K562 (cell line): ENCODE measurements around the gene KIF9. TPM values are rescaled to one million over a fixed set of nuclear protein-coding genes. Genes with fewer than 3 reads are reported as not detected.
A peak's percentile ranks its signal among the peaks of the same experiment; 100 is the strongest.

Experiments used
- C11orf30 ChIP-seq: fragments of 450-650 bp; IDR thresholded peaks from 2 replicates; pipeline ENCODE4 v1.6.1; 2016; ENCODE audit warnings: low read depth, mild to moderate bottlenecking
- FOXJ3 ChIP-seq: sonication (generic); formaldehyde crosslinking; IDR thresholded peaks from 2 replicates; pipeline ENCODE4 v1.4.0; 2020; ENCODE audit warnings: mild to moderate bottlenecking, missing genetic modification reagents
- SRF ChIP-seq, 2 experiments: fragments of 250-450, 450-650 bp in 1 of 2; sonication (Bioruptor Pico) in 1 of 2; sonication (generic) in 1 of 2; formaldehyde crosslinking; IDR thresholded peaks; 2 replicates each; pipeline versions ENCODE4 v1.5.0 to v1.5.1; 2020 to 2022; ENCODE audit warnings: mild to moderate bottlenecking in 1 of 2, missing genetic modification reagents in 1 of 2
- polyA plus RNA-seq, 8 experiments: library from polyadenylated mRNA; depleted of rRNA in 4 of 8; stranded (reverse) in 5 of 8; unstranded in 3 of 8; fragments of >200 nt; fragmentation: Nextera tagmentation in 2 of 8; fragmentation: Illumina TruSeq in 1 of 8; extraction: Ambion mirVana in 2 of 8; extraction: Trizol in 1 of 8; gene quantifications; 2 replicates each; pipeline versions ENCODE4 v1.2.1 to v1.2.3, GENCODE V29; 2011 to 2014; ENCODE audit warnings: inconsistent platforms in 1 of 8, missing spikeins in 1 of 8
- total RNA-seq, 7 experiments: library from RNA; depleted of rRNA in 6 of 7; stranded (reverse); fragments of >200 nt in 6 of 7; fragmentation: Illumina TruSeq in 2 of 7; extraction: Trizol in 2 of 7; gene quantifications; 2 replicates each; pipeline versions ENCODE4 v1.2.1 to v1.2.3, GENCODE V29; 2011 to 2021; ENCODE audit warnings: low replicate concordance in 1 of 7
- TF ChIP-seq, protein P1 (sequence below), 2 experiments: fragments of 450-650 bp in 1 of 2; sonication (generic) in 1 of 2; formaldehyde crosslinking in 1 of 2; IDR thresholded peaks; 2 replicates each; pipeline versions ENCODE4 v1.7.1 to v1.9.0; 2016 to 2022; ENCODE audit warnings: inconsistent platforms in 1 of 2, mild to moderate bottlenecking in 1 of 2, missing genetic modification reagents in 1 of 2
- TF ChIP-seq, protein P2 (sequence below): fragments of 150-350 bp; IDR thresholded peaks from 2 replicates; pipeline ENCODE4 v1.6.1; 2014; ENCODE audit warnings: low read depth, mild to moderate bottlenecking, low read length, borderline replicate concordance
- TF ChIP-seq, protein P3 (sequence below): fragments of 450-650 bp; IDR thresholded peaks from 2 replicates; pipeline ENCODE4 v1.7.0; 2016; ENCODE audit warnings: borderline replicate concordance
- TF ChIP-seq, protein P4 (sequence below): fragments of 200-800 bp; sonication (Bioruptor generic); IDR thresholded peaks from 2 replicates; pipeline ENCODE4 v1.6.1; 2017; ENCODE audit warnings: missing genetic modification characterization, missing compliant biosample characterization
- TF ChIP-seq, protein P5 (sequence below): fragments of 200-400 bp; formaldehyde crosslinking; IDR thresholded peaks from 2 replicates; pipeline ENCODE4 v1.6.1; 2017; ENCODE audit warnings: mild to moderate bottlenecking, low read depth, low read length, moderate library complexity

The KIF9 gene
- total and polyA plus RNA-seq, 9 of the 15 experiments (the other 6 are each of a cell fraction or from before 2014, with no cell fraction given): 16.9 to 56.9 (median 25.0) TPM

DNA sequence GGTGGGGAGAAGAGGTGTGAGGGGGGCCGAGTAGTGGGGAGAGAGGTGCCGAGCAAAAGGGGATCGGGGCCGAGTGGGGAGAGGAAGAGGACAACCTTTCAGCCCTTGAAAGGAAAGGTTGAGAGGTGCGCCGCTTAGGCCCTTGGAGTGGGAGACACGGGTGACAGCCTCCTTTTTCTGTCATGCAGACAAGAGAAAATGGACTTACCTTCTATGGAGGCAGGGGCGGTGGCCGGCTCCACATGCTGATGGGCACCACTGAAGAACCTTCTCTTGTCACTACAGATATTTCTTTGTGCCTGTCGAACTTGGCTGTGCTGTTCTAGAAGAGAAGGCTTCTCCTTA lies 566 bp upstream of the KIF9 start (continued):
- TF ChIP-seq, protein P1, sequence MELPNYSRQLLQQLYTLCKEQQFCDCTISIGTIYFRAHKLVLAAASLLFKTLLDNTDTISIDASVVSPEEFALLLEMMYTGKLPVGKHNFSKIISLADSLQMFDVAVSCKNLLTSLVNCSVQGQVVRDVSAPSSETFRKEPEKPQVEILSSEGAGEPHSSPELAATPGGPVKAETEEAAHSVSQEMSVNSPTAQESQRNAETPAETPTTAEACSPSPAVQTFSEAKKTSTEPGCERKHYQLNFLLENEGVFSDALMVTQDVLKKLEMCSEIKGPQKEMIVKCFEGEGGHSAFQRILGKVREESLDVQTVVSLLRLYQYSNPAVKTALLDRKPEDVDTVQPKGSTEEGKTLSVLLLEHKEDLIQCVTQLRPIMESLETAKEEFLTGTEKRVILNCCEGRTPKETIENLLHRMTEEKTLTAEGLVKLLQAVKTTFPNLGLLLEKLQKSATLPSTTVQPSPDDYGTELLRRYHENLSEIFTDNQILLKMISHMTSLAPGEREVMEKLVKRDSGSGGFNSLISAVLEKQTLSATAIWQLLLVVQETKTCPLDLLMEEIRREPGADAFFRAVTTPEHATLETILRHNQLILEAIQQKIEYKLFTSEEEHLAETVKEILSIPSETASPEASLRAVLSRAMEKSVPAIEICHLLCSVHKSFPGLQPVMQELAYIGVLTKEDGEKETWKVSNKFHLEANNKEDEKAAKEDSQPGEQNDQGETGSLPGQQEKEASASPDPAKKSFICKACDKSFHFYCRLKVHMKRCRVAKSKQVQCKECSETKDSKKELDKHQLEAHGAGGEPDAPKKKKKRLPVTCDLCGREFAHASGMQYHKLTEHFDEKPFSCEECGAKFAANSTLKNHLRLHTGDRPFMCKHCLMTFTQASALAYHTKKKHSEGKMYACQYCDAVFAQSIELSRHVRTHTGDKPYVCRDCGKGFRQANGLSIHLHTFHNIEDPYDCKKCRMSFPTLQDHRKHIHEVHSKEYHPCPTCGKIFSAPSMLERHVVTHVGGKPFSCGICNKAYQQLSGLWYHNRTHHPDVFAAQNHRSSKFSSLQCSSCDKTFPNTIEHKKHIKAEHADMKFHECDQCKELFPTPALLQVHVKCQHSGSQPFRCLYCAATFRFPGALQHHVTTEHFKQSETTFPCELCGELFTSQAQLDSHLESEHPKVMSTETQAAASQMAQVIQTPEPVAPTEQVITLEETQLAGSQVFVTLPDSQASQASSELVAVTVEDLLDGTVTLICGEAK (IDR thresholded peaks at IDR 0.05): no peak
- TF ChIP-seq, protein P1 (CRISPR knock-in tag; IDR thresholded peaks at IDR 0.05): no peak
- TF ChIP-seq C11orf30: no peak
- TF ChIP-seq, protein P2, sequence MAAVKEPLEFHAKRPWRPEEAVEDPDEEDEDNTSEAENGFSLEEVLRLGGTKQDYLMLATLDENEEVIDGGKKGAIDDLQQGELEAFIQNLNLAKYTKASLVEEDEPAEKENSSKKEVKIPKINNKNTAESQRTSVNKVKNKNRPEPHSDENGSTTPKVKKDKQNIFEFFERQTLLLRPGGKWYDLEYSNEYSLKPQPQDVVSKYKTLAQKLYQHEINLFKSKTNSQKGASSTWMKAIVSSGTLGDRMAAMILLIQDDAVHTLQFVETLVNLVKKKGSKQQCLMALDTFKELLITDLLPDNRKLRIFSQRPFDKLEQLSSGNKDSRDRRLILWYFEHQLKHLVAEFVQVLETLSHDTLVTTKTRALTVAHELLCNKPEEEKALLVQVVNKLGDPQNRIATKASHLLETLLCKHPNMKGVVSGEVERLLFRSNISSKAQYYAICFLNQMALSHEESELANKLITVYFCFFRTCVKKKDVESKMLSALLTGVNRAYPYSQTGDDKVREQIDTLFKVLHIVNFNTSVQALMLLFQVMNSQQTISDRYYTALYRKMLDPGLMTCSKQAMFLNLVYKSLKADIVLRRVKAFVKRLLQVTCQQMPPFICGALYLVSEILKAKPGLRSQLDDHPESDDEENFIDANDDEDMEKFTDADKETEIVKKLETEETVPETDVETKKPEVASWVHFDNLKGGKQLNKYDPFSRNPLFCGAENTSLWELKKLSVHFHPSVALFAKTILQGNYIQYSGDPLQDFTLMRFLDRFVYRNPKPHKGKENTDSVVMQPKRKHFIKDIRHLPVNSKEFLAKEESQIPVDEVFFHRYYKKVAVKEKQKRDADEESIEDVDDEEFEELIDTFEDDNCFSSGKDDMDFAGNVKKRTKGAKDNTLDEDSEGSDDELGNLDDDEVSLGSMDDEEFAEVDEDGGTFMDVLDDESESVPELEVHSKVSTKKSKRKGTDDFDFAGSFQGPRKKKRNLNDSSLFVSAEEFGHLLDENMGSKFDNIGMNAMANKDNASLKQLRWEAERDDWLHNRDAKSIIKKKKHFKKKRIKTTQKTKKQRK: no peak
- TF ChIP-seq, protein P3, sequence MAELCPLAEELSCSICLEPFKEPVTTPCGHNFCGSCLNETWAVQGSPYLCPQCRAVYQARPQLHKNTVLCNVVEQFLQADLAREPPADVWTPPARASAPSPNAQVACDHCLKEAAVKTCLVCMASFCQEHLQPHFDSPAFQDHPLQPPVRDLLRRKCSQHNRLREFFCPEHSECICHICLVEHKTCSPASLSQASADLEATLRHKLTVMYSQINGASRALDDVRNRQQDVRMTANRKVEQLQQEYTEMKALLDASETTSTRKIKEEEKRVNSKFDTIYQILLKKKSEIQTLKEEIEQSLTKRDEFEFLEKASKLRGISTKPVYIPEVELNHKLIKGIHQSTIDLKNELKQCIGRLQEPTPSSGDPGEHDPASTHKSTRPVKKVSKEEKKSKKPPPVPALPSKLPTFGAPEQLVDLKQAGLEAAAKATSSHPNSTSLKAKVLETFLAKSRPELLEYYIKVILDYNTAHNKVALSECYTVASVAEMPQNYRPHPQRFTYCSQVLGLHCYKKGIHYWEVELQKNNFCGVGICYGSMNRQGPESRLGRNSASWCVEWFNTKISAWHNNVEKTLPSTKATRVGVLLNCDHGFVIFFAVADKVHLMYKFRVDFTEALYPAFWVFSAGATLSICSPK: peak; percentile 60; the same call in 1 of the 2 replicates
- TF ChIP-seq, protein P4, sequence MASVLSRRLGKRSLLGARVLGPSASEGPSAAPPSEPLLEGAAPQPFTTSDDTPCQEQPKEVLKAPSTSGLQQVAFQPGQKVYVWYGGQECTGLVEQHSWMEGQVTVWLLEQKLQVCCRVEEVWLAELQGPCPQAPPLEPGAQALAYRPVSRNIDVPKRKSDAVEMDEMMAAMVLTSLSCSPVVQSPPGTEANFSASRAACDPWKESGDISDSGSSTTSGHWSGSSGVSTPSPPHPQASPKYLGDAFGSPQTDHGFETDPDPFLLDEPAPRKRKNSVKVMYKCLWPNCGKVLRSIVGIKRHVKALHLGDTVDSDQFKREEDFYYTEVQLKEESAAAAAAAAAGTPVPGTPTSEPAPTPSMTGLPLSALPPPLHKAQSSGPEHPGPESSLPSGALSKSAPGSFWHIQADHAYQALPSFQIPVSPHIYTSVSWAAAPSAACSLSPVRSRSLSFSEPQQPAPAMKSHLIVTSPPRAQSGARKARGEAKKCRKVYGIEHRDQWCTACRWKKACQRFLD (CRISPR knock-in tag): peak; percentile 7; the same call in 1 of the 2 replicates
- TF ChIP-seq, protein P5, sequence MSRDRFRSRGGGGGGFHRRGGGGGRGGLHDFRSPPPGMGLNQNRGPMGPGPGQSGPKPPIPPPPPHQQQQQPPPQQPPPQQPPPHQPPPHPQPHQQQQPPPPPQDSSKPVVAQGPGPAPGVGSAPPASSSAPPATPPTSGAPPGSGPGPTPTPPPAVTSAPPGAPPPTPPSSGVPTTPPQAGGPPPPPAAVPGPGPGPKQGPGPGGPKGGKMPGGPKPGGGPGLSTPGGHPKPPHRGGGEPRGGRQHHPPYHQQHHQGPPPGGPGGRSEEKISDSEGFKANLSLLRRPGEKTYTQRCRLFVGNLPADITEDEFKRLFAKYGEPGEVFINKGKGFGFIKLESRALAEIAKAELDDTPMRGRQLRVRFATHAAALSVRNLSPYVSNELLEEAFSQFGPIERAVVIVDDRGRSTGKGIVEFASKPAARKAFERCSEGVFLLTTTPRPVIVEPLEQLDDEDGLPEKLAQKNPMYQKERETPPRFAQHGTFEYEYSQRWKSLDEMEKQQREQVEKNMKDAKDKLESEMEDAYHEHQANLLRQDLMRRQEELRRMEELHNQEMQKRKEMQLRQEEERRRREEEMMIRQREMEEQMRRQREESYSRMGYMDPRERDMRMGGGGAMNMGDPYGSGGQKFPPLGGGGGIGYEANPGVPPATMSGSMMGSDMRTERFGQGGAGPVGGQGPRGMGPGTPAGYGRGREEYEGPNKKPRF: no peak
- TF ChIP-seq FOXJ3 (CRISPR knock-in tag): no peak
- peak in 1 of 2 experiments; percentile 50; a peak in 1 of 4 replicates for TF ChIP-seq SRF (CRISPR knock-in tag; IDR thresholded peaks at IDR 0.05)
